GM21515 (cell line): Measurements from ENCODE around the gene VPS35L.

Experiments
- ATAC-seq: cut with Tn5 transposase; IDR thresholded peaks from one replicate; pipeline ENCODE4 v1.9.1; 2021; ENCODE audit not compliant: unreplicated experiment

Gene VPS35L, protein sequence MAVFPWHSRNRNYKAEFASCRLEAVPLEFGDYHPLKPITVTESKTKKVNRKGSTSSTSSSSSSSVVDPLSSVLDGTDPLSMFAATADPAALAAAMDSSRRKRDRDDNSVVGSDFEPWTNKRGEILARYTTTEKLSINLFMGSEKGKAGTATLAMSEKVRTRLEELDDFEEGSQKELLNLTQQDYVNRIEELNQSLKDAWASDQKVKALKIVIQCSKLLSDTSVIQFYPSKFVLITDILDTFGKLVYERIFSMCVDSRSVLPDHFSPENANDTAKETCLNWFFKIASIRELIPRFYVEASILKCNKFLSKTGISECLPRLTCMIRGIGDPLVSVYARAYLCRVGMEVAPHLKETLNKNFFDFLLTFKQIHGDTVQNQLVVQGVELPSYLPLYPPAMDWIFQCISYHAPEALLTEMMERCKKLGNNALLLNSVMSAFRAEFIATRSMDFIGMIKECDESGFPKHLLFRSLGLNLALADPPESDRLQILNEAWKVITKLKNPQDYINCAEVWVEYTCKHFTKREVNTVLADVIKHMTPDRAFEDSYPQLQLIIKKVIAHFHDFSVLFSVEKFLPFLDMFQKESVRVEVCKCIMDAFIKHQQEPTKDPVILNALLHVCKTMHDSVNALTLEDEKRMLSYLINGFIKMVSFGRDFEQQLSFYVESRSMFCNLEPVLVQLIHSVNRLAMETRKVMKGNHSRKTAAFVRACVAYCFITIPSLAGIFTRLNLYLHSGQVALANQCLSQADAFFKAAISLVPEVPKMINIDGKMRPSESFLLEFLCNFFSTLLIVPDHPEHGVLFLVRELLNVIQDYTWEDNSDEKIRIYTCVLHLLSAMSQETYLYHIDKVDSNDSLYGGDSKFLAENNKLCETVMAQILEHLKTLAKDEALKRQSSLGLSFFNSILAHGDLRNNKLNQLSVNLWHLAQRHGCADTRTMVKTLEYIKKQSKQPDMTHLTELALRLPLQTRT

DNA sequence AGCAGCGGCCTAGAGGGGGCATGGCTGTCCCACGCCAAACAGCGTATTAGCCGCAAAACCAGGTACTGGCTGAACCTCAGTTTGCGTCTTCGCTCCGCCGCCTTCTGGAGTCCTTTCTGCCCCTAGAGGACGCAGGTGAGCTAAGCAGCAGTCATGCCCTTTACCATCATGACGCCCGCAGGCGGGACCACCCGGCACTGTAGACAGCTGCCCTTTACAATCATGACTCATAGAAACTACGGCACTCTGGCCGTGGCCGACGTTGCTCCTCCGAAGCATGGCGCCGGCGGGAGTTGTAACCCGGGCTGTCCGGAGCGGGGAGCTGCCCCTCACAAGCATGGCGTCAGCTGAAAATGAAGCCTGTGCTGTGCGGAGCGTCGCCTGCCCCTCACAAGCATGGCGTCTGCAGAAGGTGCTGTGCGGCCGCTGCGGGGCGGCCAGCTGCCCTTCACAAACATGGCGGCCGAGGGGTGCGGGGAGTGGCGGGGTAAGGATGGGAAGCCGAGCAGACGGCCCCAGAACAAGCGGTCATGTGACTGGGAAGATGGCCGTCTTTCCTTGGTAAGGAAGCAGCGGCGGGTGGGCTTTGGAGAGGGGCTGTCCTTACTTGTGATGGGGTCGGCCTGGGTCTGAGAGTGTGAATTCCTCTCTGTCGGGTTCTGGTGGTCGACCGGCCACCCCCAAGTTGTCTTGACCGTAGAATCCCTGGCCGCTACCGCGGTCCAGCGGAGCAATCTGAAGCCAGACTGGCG lies at the start of gene VPS35L:
Gene VPS35L (plus strand): TSS at position 518 of the 752 bp plus-strand sequence. CDS start 27 bp downstream, at position 545.
- peak; percentile 97 for ATAC-seq

DNA sequence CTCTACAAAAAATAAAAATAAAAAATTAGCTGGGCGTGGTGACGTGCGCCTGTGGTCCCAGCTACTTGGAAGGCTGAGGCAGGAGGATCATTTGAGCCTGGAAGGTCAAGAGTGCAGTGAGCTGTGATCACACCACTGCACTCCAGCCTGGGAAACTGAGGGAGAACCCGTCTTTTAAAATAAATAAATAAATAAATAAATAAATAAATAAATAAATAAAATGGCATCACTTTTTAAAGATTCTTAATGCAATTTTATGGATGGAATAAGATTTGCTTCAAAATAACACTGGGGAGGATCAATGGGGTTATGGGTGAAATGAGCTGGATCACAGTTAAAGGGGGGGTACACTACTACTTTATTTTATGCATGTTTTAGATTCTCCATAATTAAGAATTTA lies 48.5 kb upstream of the VPS35L start:
- no peak for ATAC-seq

DNA sequence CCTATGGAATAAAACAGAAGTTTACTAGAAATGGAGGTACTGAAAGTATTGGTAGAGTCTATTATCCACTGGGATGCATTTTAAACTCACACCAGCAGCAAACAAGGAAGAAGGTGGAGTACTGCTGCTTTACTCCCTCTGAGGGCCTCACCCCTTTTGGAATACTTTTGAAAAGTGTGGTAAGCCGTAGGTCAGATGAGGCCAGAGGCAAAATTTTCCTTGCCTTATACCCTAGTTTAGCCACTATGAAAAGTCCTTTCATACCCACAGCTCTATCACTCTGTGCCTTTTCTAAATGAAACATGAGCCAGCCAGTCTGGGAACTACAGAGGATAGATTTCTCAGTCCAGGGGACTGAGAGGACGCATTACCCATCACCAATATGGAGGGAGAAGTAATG lies 47.6 kb upstream of the VPS35L start:
- no peak for ATAC-seq

DNA sequence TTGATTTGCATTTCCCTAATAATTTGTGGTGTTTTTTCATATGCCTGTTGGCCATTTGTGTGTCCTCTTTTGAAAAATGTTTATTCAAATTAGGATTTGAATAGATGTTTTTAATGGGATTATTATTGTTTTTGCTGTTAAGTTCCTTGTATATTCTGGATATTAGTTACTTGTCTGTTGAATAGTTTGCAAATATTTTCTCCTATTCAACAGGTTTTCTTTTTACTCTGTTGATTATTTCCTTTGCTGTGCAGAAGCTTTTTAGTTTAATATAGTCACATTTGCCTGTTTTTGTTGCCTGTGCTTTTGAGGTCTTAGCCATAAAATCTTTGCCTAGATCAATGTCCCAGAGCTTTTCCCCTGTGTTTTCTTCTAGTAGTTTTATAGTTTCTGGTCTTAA lies 43.2 kb upstream of the VPS35L start:
- ATAC-seq, result no peak

DNA sequence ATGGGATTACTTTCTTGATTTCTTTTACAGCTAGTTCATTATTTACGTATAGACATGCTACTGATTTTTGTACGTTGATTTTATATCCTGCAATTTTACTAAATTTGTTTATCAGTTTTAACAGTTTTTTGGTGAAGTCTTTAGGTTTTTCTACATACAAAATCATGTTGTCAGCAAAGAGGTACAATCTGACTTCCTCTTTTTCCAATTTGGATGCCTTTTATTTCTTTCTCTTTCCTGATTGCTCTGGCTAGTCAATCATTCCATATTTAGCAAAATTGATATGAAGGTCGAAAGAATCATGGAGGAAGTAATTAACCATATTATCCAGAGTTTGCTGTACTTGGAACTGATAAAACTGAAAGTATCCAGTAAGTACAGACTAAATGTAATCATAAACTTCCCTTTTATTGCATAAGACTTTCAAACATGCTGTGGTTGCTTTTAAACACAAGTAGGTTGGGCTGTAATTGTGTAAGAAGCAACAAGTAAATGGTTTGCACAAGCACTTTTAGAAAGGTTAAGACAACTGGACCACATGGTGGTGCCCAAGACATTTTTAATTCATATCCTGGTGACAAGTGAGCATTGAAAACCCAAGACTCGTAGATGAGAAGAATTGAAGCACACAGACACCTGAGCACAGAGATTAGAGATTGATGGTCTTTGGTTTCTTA lies 42.0 kb upstream of the VPS35L start:
- no peak for ATAC-seq

DNA sequence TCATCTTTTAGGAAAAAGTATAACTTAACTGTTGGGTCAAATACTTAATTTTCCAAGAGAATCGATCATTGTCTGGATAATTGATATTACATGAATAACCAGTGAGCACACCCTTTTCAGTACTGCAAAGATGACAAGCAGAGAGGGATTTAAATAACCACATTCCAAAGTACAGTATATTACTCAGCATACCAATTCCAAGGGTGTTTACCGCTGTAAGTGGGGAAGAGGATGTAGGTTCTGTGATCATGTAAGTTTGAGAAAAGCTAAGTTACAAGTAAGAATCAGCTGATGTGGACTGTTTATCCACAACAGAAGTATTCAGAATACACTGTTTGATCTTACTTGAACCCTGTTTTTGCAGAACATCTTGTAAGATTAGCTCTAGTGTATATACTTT lies 39.7 kb upstream of the VPS35L start:
- no peak for ATAC-seq

DNA sequence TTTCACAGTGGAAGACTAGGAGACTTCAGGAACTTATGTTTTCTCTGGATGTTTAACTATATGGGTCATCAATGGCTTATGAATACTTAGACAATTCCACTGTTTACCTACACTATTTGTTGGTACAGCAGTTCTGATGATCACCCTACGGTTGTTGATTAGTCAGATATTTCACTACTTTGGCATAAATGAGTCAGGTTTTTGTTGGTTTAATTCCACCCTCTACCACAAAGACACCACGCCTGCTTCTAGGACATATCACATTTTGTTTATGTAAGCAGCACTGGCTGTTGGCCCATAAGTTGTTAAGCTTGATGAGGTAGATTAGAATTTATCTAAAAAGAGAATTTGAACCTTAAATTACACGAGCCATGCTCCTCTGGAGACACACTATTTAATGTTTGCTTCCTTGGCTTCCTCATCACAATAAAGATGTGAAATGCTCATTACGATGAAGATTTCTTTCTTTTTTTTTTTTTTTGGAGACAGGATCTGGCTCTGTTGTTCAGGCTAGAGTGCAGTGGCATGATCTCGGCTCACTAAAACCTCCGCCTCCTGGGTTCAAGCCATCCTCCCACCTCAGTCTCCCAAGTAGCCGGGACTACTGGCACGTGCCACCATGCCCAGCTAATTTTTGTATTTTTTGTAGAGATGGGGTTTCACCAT lies 37.9 kb upstream of the VPS35L start:
- ATAC-seq, result no peak

DNA sequence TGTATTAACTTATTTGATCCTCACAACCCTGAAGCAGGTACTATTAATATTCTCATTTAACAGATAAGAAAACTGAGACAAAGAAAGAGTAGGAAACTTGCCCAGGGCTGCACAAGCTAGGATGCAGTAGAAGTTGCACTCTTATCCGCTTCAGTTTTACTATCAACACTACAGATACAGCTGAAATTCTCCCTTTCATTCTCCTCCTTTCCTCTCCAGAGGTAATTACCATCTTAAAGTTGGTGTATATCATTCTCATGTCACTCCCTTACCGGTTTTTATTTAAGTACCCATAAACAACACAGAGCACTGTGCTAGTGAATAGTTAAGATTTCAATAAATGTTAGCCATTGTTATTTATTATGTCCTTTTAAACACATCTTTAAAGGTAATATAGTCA lies 37.1 kb upstream of the VPS35L start:
- ATAC-seq, result no peak

DNA sequence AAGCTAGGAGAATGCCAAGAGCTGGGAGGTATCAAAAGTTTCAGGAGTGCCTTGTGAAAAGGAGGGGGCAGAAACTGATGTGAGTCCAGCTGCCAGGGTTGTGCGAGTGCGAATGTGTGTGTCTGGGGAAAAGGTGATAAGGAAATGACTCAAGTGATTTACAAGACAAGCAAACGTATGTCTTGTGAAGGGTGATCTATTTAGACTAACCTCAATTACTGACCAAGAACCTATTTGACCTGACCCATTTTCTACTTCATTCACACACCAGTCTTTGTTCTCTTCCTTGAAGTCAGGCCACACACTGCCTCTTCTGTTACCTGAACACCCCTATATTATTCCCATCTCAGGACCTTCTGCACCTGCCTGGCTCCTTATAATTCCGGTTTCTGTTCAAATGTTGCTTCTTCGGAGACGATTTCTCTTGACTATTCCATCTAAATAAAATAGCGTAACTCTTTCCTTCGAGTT lies 34.6 kb upstream of the VPS35L start:
- no peak for ATAC-seq

DNA sequence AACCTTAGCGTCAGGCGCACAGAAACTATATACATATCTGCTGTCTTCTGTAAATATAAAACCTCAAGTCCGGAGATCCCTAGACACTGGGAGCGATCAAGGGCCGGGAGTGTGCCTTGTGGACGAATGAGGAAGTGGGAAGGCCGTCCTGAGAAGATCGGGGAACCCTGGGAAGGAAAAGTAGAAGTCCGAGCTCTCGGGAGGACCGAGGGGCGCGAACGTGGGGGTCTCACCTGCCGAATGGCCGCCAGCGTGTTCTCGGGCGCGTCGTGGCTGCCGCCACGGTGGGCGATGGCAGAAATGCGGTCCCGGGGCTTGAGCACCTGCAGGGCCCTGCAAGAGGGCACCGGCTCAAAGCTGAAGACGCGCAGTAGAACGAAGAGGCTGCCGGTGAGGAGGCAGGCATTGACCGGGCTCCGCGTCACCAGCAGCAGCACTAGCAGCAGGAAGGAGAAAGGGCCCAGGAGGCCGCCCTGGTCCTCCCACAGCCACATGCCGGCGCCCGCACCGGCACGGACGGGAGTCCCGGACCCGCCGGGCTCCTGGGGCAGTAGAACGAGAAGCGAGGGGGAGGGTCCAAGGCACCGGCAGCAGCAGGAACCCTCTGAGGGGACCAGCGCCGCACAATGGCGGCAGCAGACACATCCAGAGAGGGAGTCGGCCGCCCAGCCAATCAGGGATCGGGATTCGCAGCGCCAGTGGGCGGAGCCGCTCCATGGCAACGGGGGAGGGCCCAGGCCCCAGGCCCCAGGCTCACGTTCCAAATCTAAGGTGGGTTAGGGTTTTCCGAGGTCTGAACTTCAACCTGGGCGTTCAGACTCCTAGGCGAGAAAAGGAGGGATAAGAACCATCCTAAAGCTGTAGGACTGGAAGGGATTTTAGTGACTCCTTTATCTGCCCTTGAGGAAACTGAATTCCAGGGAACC lies 33.8 kb upstream of the VPS35L start, which contains the start of gene GDE1:
Gene GDE1 (minus strand): TSS at position 628 of the 926 bp plus-strand sequence. CDS start 134 bp downstream, at position 494.
- peak; percentile 72 for ATAC-seq

DNA sequence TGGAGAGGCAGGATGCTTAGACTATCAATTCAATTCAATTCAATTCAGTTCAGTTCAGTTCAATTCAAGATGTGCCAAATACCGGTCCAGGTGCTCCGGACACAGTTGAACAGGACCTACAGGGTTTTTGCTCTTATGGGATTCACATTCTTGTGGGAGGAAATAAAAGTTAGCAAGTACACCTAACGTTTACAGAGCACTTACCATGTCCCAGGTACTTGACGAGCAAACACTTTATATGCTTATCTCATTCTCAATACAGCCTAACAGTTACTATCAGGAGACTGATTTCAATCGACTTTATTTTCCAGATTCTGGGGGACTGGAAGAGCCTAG lies 33.1 kb upstream of the VPS35L start:
- no peak for ATAC-seq

DNA sequence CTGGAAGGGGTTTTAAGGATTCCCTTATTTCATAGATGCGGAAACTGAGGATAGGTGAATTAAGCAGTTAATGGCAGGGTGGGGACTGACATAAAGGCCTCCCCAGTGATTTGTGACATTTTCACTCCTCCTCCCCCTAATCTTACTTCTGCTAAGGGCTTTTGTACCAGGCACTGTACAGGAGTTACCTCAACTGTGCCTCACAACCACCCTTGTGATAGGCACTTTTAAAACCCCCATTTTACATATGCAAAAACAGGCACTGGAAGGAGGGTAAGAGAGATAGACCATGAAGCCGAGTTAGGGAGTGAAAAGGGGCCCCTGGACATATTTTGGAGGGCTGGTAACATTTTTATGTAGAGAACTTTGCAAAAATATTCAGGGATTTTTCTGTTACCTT lies 32.7 kb upstream of the VPS35L start:
- no peak for ATAC-seq

DNA sequence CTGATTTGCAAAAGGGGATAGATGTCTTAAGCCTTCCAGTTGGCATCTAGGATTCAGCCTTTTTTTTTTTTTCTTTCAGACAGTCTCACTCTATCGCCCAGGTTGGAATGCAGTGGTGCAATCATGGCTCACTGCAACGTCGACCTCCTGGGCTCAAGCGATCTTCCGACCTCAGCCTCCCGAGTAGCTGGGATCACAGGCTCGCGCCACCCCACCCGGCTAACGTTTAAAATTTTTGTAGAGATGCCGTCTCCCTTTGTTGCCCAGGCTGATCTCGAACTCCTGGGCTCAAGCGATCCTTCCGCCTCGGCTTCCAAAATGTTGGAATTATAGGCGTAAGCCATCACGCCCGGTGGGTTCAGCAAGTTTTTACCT lies 32.3 kb upstream of the VPS35L start:
- ATAC-seq, result no peak

DNA sequence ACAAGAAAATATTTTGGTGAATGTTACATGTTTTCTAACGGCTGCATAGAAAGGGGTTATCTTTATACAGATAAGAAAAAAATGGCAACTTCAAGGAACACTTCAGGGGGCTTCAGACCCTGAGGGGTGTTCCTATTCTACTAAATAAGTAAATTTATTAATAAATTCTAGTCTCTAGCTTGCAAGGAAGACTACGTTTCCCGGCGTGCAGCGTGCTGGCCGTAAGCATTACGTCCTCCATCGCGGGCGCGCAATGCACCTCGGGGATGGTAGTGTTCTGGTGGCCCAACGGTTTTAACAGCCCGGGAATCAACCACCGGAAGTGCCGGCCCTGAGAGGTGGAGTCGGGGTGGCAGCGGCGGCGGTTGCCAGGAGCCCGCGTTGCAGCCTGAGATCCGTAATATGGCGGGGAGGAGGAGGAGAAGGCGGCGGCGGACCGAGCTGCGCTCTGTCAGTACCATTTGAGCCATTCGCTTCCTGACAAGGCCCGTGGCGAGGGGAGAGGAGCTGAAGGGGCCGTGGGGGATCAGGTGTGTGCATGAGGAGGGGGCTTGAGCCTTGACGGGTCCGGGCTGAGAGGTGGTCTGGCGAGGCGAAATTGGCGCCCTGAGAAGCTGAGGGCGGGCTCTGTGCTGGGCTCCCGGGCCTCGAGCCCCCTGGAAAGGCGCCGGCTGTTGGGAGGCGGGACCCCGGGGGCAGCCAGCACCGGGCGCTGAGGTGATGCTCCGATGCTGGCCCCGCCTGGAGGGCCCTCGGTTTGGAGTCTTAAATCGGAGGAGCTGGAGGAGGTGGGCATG lies 31.7 kb upstream of the VPS35L start, which contains the start of gene CCP110:
Gene CCP110 (plus strand): TSS at position 384 of the 797 bp plus-strand sequence. CDS start 3,940 bp downstream, outside the sequence.
- peak; percentile 67 for ATAC-seq

DNA sequence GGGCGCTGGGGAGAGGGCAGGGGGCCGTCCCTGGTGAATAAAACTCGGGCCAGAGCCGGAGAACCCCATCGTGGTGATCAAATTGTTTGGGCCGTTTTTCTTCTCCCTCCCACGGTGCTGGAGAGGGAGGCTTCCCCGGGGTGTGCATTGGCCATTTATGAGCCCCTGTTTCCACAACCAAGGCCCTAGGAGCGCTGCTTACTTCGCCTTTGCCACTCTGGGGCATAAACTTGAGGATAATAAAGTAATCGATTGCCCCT lies 31.2 kb upstream of the VPS35L start:
- no peak for ATAC-seq

DNA sequence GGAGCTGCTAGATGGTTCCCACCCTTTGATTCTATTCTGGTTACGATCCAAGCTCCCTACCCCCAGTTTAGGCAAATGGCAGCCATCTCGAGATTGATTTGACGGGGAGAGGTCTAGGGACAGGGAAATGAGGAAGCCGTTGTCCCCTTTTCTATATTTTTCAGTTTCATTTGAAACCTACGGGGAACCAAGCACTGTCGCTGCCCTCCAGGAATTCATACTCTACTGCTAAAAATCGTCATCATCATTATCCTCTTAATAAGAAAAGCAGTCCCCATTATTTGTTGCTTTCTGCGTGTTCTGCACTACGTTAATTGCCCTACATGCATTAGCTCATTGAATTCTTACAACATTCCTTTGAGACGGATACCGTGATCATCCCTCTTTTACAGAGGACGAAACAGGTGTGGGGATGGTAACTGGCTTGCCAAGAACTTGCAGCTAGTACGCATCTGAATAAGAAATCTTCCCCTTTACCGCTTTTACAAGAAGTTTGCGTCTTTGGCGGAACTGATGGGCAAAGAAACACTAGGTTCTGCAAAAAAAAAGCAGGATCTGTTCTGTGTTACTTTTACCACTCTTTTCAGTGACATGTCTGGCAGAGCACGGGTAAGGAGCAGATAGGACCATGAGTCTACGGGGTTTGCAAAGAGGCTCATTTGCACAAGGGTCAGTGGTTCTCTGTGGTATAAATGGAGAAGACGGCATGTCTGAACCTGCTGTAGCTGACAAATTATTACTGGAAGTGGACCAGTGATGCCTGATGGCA lies 30.7 kb upstream of the VPS35L start:
- no peak for ATAC-seq

DNA sequence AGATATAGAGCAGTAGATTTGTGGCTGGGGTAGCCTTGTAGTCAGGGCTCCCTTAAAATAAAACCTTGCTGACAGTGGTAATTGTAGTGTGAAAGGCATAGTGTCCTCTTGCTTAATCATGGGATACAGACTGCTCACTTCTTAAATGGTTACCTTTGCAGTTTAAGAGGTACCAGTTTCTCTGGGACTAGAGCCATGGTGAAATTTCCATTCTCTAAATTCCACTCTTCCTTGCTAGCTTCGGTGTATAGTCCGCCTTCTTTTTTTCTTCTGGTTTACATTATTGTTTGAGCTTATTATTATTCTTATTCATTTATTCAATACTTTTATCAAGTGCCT lies 30.1 kb upstream of the VPS35L start:
- no peak for ATAC-seq

DNA sequence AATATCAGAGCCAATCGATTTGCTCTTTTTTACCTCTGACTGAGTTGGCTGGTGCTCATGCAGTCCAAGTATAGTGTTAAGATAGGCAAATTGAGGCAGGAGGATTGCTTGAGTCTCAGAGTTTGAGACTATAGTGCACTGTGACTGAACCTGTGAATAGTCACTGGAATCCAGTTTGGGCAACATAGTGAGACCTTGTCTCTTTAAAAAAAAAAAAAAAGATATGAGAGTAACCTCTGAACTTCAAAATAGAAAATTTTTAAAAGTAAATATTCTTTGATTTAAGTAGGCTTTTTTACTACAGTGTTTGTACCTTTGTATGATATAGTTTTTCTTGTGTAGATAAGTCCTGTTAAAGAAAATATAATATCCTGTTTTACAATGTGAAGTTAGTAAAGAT lies 28.3 kb upstream of the VPS35L start:
- no peak for ATAC-seq
